GM23338 (cell line): ENCODE measurements around the gene BRPF3. TPM values are rescaled to one million over a fixed set of nuclear protein-coding genes. Genes with fewer than 3 reads are reported as not detected.

ENCODE experiments used
- ATAC-seq: fragments of 200-7000 bp; cut with Tn5 transposase; 3 replicates; pipeline ENCODE4 v1.9.1; 2020
- DNase-seq: peaks from one replicate; pipeline ENCODE4 v3.0.0-alpha.2; 2015; ENCODE audit warnings: low spot score
- H2AFZ ChIP-seq: fragments of 200-600 bp; sonication (generic); 2 replicates; pipeline ENCODE4 v1.8.0; 2016; ENCODE audit warnings: antibody characterized with exemption, mild to moderate bottlenecking, moderate library complexity
- H3F3A ChIP-seq: fragments of 200-600 bp; sonication (generic); replicated peaks from 2 replicates; pipeline ENCODE4 v1.8.0; 2017; ENCODE audit warnings: antibody characterized with exemption, mixed run types, low read depth
- H3K27ac ChIP-seq: fragments of 200-600 bp; sonication (generic); 2 replicates; pipeline ENCODE4 v1.6.1; 2016; ENCODE audit warnings: low read depth
- H3K27me3 ChIP-seq: fragments of 200-600 bp; sonication (generic); 2 replicates; pipeline ENCODE4 v1.8.0; 2016; ENCODE audit warnings: mild to moderate bottlenecking, mixed run types, moderate library complexity; ENCODE audit not compliant: insufficient read depth
- H3K36me3 ChIP-seq: fragments of 200-600 bp; sonication (generic); 2 replicates; pipeline ENCODE4 v1.8.0; 2016; ENCODE audit warnings: mild to moderate bottlenecking; ENCODE audit not compliant: insufficient read depth
- H3K4me1 ChIP-seq: fragments of 200-600 bp; sonication (generic); 2 replicates; pipeline ENCODE4 v1.8.0; 2016; ENCODE audit warnings: mild to moderate bottlenecking, moderate library complexity; ENCODE audit not compliant: insufficient read depth
- H3K4me2 ChIP-seq: fragments of 200-600 bp; sonication (generic); 2 replicates; pipeline ENCODE4 v1.7.1; 2017; ENCODE audit warnings: mixed run types
- H3K4me3 ChIP-seq: fragments of 200-600 bp; sonication (generic); 2 replicates; pipeline ENCODE4 v1.6.1; 2016; ENCODE audit warnings: mixed run types
- H3K79me2 ChIP-seq: fragments of 200-600 bp; sonication (generic); replicated peaks from 2 replicates; pipeline ENCODE4 v1.8.0; 2017; ENCODE audit warnings: mild to moderate bottlenecking; ENCODE audit not compliant: insufficient read depth
- H3K9me2 ChIP-seq: fragments of 200-600 bp; sonication (generic); 2 replicates; pipeline ENCODE4 v1.8.0; 2017; ENCODE audit not compliant: insufficient read depth
- H4K20me1 ChIP-seq: fragments of 200-600 bp; sonication (generic); replicated peaks from 2 replicates; pipeline ENCODE4 v1.8.0; 2017; ENCODE audit warnings: mild to moderate bottlenecking; ENCODE audit not compliant: insufficient read depth
- H3K27ac Mint-ChIP-seq: 2 replicates; pipeline ENCODE4 v1.8.0; 2020; ENCODE audit warnings: inconsistent platforms, mild to moderate bottlenecking, moderate library complexity, mixed read lengths
- H3K27me3 Mint-ChIP-seq: 3 replicates; pipeline ENCODE4 v1.8.0; 2022; ENCODE audit warnings: low read depth, mild to moderate bottlenecking, moderate library complexity, mixed read lengths, inconsistent platforms; ENCODE audit not compliant: insufficient read depth, poor library complexity
- H3K36me3 Mint-ChIP-seq: 3 replicates; pipeline ENCODE4 v1.8.0; 2021; ENCODE audit warnings: low read depth, mild to moderate bottlenecking, inconsistent platforms, moderate library complexity, mixed read lengths
- H3K4me1 Mint-ChIP-seq: 3 replicates; pipeline ENCODE4 v1.8.0; 2020; ENCODE audit warnings: mild to moderate bottlenecking, inconsistent platforms, mixed read lengths
- H3K4me3 Mint-ChIP-seq: 3 replicates; pipeline ENCODE4 v1.8.0; 2021; ENCODE audit warnings: moderate library complexity, mild to moderate bottlenecking, inconsistent platforms, mixed read lengths
- H3K9me3 Mint-ChIP-seq: 3 replicates; pipeline ENCODE4 v1.8.0; 2020; ENCODE audit warnings: moderate library complexity, mild to moderate bottlenecking, inconsistent platforms, mixed read lengths
- CREB1 ChIP-seq: fragments of 250-450 bp; sonication (Bioruptor Pico); IDR thresholded peaks from 2 replicates; pipeline ENCODE4 v1.5.0; 2020; ENCODE audit warnings: low read depth, mild to moderate bottlenecking, moderate library complexity
- ETS1 ChIP-seq: IDR thresholded peaks from 2 replicates; pipeline ENCODE4 v1.6.1; 2016; ENCODE audit warnings: antibody characterized with exemption
- EZH2phosphoT487 ChIP-seq: fragments of 200-600 bp; sonication (generic); IDR thresholded peaks from one replicate; pipeline ENCODE4 v1.8.1; 2018; ENCODE audit warnings: antibody characterized with exemption; ENCODE audit not compliant: unreplicated experiment
- JUNB ChIP-seq: IDR thresholded peaks from one replicate; pipeline ENCODE4 v1.6.1; 2016; ENCODE audit warnings: antibody characterized with exemption; ENCODE audit not compliant: unreplicated experiment
- NANOG ChIP-seq: IDR thresholded peaks from 2 replicates; pipeline ENCODE4 v1.6.1; 2016; ENCODE audit warnings: antibody characterized with exemption, borderline replicate concordance
- POLR2AphosphoS5 ChIP-seq: IDR thresholded peaks from 2 replicates; pipeline ENCODE4 v1.6.1; 2016; ENCODE audit warnings: antibody characterized with exemption, low read depth
- STAT1 ChIP-seq: IDR thresholded peaks from one replicate; pipeline ENCODE4 v1.6.1; 2016; ENCODE audit warnings: antibody characterized with exemption; ENCODE audit not compliant: unreplicated experiment
- ZNF331 ChIP-seq: fragments of 250-450 bp; sonication (Bioruptor Pico); IDR thresholded peaks from 2 replicates; pipeline ENCODE4 v1.5.0; 2020; ENCODE audit warnings: low read depth, mild to moderate bottlenecking, moderate library complexity
- ZNF462 ChIP-seq: fragments of 250-450 bp; sonication (Bioruptor Pico); IDR thresholded peaks from 2 replicates; pipeline ENCODE4 v1.5.0; 2020; ENCODE audit warnings: mild to moderate bottlenecking, moderate library complexity
- polyA plus RNA-seq: library from polyadenylated mRNA; unstranded; fragments of >200 nt; fragmentation: Nextera tagmentation; extraction: Ambion mirVana; gene quantifications from 2 replicates; pipeline ENCODE4 v1.2.1, GENCODE V29; 2016
- total RNA-seq: library from RNA; depleted of rRNA; stranded (reverse); fragments of >200 nt; shearing (Covaris generic); gene quantifications from 2 replicates; pipeline ENCODE4 v1.2.3, GENCODE V29; 2014

Gene BRPF3
- total and polyA plus RNA-seq, 2 experiments from 2014 or later, result 11.8 to 33.2 TPM

- H3K4me3 ChIP-seq, result no peak overlapping the region
- no peaks in the 10 kb centered on the region for H3K79me2 ChIP-seq
- no peak overlapping the region for H3K4me3 Mint-ChIP-seq
- H2AFZ ChIP-seq, result 0 out of 2 replicates have a peak overlapping the region, but pooled peaks have one; percentile 69
- H3K27me3 Mint-ChIP-seq, result no peaks in the 10 kb centered on the region
- ATAC-seq, result no peak
- H3K4me2 ChIP-seq, result no peak overlapping the region
- no peaks in the 10 kb centered on the region for H3K36me3 ChIP-seq
- no peak overlapping the region for H3K27ac Mint-ChIP-seq
- H3K36me3 Mint-ChIP-seq, result no peaks in the 10 kb centered on the region
- no peak for DNase-seq
- no peaks in the 10 kb centered on the region for H3K4me1 ChIP-seq
- no peak overlapping the region for H3K27ac ChIP-seq
- no peaks in the 10 kb centered on the region for H3K4me1 Mint-ChIP-seq
- H3K9me3 Mint-ChIP-seq, result no peaks in the 10 kb centered on the region
- H3F3A ChIP-seq, result no peaks in the 10 kb centered on the region
- no peaks in the 10 kb centered on the region for H3K9me2 ChIP-seq
- H4K20me1 ChIP-seq, result no peaks in the 10 kb centered on the region
- TF ChIP-seq JUNB, result no peak
- no peak for TF ChIP-seq POLR2AphosphoS5
- no peak for TF ChIP-seq STAT1
- no peak for TF ChIP-seq ZNF462 (CRISPR knock-in tag)
- no peak for TF ChIP-seq CREB1 (CRISPR knock-in tag)
- TF ChIP-seq ZNF331 (CRISPR knock-in tag), result no peak
- TF ChIP-seq ETS1, result no peak
- TF ChIP-seq EZH2phosphoT487, result no peak
- no peak for TF ChIP-seq NANOG
- H3K27me3 ChIP-seq, result no peaks in the 10 kb centered on the region
These were observed 27.2 kb upstream of the BRPF3 start for GRCh38 chr6:36169023-36170007.
